Keratinocyte (primary cell): ENCODE data around the gene UVSSA.

Source experiments
- CTCF ChIP-seq, 3 experiments: IDR thresholded peaks in 1 of 3; conservative IDR thresholded peaks in 1 of 3; optimal IDR thresholded peaks in 1 of 3; 2 replicates in 2 of 3; 3 replicates in 1 of 3; pipeline versions ENCODE3 to v1.5.1; 2011; ENCODE audit warnings: low read length in 3 of 3, mild to moderate bottlenecking in 3 of 3, moderate library complexity in 2 of 3, control low read depth in 1 of 3, inconsistent platforms in 1 of 3; ENCODE audit not compliant: insufficient read depth in 2 of 3; ENCODE audit errors: extremely low read depth in 1 of 3
- EZH2 ChIP-seq: IDR thresholded peaks from one replicate; pipeline ENCODE4 v1.6.1; 2012; ENCODE audit warnings: inconsistent platforms, mild to moderate bottlenecking, low read length, moderate library complexity

DNA sequence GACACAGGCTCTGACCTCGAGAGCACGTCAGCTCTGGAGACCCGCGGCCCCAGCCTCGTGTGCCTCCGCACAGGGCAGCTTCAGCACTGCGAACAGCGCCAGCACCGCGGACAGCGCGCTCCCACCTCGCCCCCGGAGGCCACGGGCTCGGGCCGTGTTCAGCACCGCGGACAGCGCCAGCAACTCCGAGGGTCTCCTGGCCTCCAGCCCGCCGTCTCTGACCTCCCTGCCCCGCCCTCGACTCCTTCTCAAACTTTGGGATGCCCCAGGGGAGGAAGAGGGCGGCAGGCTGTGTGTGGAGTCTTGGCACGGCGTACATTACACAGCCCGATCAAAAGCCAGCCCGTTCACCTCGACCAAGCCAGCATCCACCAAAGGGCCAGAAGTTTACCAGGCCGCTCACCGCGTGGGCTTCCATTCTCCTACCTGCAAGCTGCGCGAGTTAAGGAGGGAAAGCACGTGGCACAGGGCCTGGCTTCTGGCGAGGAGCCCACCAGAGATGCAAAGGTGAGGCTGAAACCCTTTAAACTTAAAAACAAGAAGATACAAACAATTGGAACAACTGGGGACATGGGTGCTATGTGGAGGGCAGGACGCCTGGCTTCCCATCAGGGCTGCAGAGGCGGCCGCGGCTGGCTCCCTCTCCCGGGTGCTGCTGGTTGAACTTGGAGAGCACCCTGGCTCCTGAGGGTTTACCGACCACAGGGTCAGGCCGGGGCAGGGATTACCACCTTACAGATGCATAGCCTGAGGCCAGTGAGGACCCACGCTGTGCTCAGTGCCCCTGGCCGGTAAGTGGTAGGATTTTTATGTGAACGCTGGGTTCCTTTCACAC, 63.7 kb downstream of the UVSSA start:
- TF ChIP-seq CTCF (optimal IDR thresholded peaks at IDR 0.05 in 1 of 3, IDR thresholded peaks at IDR 0.05 in 1 of 3, conservative IDR thresholded peaks at IDR 0.05 in 1 of 3; ENCODE audit: extremely low read depth in 1 of 3, insufficient read depth in 2 of 3, low read length in 3 of 3) (no peak), EZH2 (no peak)
